ENCODE results near the gene ANKLE2. TPM values are rescaled to one million over a fixed set of nuclear protein-coding genes. Genes with fewer than 3 reads are reported as not detected.

ANKLE2 gene
- total RNA-seq, 1 donor from 2014 or later = 59.4 TPM

GRCh38 chr12:132687211-132688164 lies 74.1 kb downstream of the ANKLE2 start, which contains the start of the genes POLE and PXMP2:
TSS of gene POLE (minus strand) at chr12:132687342. CDS start at chr12:132687315, 27 bp downstream.
TSS of gene PXMP2 (plus strand) at chr12:132687587. CDS start at chr12:132687671, 84 bp downstream.
- DNase-seq (ENCODE audit: low spot score) = peak; percentile 95

GRCh38 chr12:132686825-132687210 lies 74.8 kb downstream of the ANKLE2 start:
- no peak for DNase-seq (ENCODE audit: low spot score)

GRCh38 chr12:132685400-132685799 lies 76.2 kb downstream of the ANKLE2 start:
- no peak for DNase-seq (ENCODE audit: low spot score)

DNA sequence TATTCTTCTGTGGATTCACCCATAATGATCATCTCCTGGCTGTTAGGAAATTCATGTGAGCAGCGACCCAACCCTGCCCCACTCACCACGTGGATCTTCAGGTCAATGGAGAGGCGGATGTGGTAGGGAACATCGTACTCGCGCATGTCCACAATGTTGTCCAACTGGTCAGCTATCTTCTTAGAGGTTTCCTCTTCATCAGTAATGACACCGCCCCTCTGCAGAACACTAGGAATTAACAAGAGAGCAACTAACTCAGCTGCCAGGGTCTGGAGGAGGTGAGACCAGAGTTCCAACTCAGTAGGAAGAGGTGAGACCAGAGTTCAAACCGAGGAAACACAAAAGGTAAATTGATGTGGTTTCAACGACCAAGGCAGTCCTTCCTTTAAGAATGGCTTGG lies 84.1 kb downstream of the ANKLE2 start:
- DNase-seq (ENCODE audit: low spot score) = no peak

GRCh38 chr12:132675757-132676432 lies 85.7 kb downstream of the ANKLE2 start:
- DNase-seq (ENCODE audit: low spot score) = no peak

Other genes starting within 250 kb of the ANKLE2 start
- not detected for gene LRCOL1, start 151.2 kb downstream of the ANKLE2 start, total RNA-seq
- gene P2RX2, start 143.1 kb downstream of the ANKLE2 start, total RNA-seq = 0.36 TPM
- 42.4 TPM for gene POLE, start 74.5 kb downstream of the ANKLE2 start, total RNA-seq
- 11.8 TPM for gene PXMP2, start 74.2 kb downstream of the ANKLE2 start, total RNA-seq
- gene PGAM5, start 51.0 kb downstream of the ANKLE2 start, total RNA-seq = 43.0 TPM
- 79.5 TPM for gene GOLGA3, start 67.0 kb upstream of the ANKLE2 start, total RNA-seq
- gene CHFR, start 125.8 kb upstream of the ANKLE2 start, total RNA-seq = 67.0 TPM
- 24.4 TPM for gene ZNF605, start 194.5 kb upstream of the ANKLE2 start, total RNA-seq
- 21.6 TPM for gene ZNF26, start 224.5 kb upstream of the ANKLE2 start, total RNA-seq

All from ureter (tissue), 1 donor.